Neural cell (in vitro differentiated cells): ENCODE data around the gene NCBP3.

Source experiments
- EP300 ChIP-seq: fragments of 450-650 bp; conservative IDR thresholded peaks from 2 replicates; pipeline ENCODE4 v1.6.1; 2014; ENCODE audit warnings: antibody characterized with exemption, mild to moderate bottlenecking, moderate library complexity; ENCODE audit not compliant: poor library complexity, severe bottlenecking
- POLR2AphosphoS5 ChIP-seq: IDR thresholded peaks from 2 replicates; pipeline ENCODE4 v1.6.1; 2012
- TF ChIP-seq, protein P1 (sequence below): fragments of 450-650 bp; IDR thresholded peaks from 2 replicates; pipeline ENCODE4 v1.5.1; 2014; ENCODE audit warnings: antibody characterized with exemption, mild to moderate bottlenecking, moderate library complexity; ENCODE audit not compliant: poor library complexity, severe bottlenecking
- TF ChIP-seq, protein P2 (sequence below): IDR thresholded peaks from 2 replicates; pipeline ENCODE4 v1.6.1; 2012; ENCODE audit warnings: borderline replicate concordance

DNA sequence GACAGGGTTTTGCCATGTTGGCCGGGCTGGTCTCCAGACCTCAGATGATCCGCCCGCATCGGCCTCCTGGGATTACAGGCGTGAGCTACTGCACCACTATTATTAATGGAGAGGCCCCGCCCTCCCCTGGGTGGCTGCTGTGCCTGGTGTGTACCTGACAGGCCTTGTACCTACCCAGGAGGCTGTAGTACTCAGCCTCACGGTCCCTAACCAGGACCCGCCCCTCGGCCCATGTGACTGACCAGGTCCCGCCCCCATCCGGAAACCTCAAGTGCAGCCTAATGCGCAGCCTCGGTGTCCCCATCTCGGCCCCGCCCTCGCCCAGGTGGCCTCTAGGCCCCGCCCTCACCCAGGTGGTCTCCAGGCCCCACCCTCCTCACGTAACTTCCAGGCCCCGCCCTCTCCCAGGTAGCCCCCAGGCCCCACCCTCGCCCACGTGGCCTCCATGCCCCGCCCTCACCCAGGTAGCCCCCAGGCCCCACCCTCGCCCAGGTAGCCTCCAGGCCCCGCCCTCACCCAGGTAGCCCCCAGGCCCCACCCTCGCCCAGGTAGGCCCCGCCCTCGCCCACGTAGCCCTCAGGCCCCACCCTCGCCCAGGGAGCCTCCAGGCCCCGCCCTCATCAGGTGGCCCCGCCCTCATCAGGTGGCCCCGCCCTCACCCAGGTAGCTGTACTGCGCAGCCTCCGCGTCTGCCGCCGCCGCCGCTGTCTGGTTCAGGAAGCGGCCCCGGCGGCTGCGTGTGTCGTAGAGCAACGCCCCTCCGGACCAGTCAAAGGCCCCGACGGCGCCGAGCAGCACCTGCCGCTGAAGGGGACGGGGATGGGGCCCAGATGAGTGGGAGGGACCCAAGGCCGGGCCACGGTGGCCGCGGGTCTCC is 91.3 kb downstream of the NCBP3 start:
- TF ChIP-seq, protein P1, sequence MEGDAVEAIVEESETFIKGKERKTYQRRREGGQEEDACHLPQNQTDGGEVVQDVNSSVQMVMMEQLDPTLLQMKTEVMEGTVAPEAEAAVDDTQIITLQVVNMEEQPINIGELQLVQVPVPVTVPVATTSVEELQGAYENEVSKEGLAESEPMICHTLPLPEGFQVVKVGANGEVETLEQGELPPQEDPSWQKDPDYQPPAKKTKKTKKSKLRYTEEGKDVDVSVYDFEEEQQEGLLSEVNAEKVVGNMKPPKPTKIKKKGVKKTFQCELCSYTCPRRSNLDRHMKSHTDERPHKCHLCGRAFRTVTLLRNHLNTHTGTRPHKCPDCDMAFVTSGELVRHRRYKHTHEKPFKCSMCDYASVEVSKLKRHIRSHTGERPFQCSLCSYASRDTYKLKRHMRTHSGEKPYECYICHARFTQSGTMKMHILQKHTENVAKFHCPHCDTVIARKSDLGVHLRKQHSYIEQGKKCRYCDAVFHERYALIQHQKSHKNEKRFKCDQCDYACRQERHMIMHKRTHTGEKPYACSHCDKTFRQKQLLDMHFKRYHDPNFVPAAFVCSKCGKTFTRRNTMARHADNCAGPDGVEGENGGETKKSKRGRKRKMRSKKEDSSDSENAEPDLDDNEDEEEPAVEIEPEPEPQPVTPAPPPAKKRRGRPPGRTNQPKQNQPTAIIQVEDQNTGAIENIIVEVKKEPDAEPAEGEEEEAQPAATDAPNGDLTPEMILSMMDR, result no peak
- TF ChIP-seq, protein P2, sequence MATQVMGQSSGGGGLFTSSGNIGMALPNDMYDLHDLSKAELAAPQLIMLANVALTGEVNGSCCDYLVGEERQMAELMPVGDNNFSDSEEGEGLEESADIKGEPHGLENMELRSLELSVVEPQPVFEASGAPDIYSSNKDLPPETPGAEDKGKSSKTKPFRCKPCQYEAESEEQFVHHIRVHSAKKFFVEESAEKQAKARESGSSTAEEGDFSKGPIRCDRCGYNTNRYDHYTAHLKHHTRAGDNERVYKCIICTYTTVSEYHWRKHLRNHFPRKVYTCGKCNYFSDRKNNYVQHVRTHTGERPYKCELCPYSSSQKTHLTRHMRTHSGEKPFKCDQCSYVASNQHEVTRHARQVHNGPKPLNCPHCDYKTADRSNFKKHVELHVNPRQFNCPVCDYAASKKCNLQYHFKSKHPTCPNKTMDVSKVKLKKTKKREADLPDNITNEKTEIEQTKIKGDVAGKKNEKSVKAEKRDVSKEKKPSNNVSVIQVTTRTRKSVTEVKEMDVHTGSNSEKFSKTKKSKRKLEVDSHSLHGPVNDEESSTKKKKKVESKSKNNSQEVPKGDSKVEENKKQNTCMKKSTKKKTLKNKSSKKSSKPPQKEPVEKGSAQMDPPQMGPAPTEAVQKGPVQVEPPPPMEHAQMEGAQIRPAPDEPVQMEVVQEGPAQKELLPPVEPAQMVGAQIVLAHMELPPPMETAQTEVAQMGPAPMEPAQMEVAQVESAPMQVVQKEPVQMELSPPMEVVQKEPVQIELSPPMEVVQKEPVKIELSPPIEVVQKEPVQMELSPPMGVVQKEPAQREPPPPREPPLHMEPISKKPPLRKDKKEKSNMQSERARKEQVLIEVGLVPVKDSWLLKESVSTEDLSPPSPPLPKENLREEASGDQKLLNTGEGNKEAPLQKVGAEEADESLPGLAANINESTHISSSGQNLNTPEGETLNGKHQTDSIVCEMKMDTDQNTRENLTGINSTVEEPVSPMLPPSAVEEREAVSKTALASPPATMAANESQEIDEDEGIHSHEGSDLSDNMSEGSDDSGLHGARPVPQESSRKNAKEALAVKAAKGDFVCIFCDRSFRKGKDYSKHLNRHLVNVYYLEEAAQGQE, result no peak
- TF ChIP-seq EP300 (no peak), POLR2AphosphoS5 (no peak)
